ENCODE measurements around the gene DNMBP.
A peak's percentile ranks its signal among the peaks of the same experiment; 100 is the strongest.
"Not testable (repeated sequence)": the region's sequence is repeated elsewhere in the genome, so short reads cannot be mapped to it uniquely, and the experiment has no call there.

DNMBP gene

DNA sequence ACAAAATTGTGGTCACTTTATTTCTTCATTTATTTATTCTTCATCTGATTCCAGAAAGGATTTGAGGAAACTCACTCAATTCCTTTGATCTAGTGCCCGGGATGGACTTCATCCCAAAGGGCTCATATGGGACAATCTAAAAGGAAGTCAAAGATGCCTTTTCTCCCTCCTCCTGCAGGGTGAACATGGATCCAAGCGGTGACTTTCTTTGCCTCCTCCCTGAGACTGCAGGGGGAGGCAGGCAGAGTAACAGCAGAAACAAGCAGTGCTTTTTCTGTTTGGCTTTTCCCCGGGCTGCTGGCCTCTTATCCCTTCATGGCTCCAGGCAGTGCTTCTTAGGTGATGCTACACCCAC, 10.0 kb upstream of the DNMBP start:
- DNase-seq = no peak

DNA sequence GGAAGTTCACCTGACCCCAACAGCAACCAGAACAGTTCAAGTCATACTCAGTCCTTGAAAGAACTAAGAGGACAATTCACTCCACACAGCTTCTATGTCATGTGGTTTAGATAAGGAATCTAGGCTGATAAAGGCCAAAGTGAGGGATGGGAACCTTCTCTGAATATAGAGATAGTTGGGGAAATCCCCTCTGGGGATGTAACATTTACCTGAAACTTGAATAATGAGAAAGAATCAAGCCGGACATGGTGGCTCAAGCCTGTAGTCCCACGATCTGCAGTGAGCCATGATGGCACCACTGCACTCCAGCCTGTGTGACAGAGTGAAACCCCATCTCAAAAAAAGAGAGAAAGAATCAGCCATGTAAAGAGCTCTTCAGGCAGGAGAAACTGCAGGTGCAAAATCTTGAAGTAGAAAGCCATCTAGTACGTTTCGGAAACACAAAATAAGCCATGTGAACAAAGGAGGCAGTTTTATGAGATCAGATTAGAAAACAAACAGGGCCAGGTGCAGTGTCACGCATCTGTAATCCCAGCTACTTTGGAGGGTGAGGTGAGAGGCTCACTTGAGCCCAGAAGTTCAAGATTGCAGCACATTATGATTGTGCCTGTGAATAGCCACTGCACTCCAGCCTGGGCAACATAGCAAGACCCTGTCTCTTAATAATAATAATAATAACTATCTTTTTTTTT, 4.5 kb upstream of the DNMBP start:
- no peak for DNase-seq

GRCh38 chr10:100013621-100014020, 3.9 kb upstream of the DNMBP start:
- no peak for DNase-seq

- not testable (repeated sequence) for DNase-seq
Observed at GRCh38 chr10:100011906-100012305, 2.2 kb upstream of the DNMBP start.

- DNase-seq = no peak
Observed at GRCh38 chr10:100009283-100009792, 409 bp downstream of the DNMBP start.

- DNase-seq = no peak
Observed at GRCh38 chr10:100008708-100009282, 952 bp downstream of the DNMBP start.

GRCh38 chr10:100008142-100008522, 1.6 kb downstream of the DNMBP start:
- DNase-seq = no peak

DNA sequence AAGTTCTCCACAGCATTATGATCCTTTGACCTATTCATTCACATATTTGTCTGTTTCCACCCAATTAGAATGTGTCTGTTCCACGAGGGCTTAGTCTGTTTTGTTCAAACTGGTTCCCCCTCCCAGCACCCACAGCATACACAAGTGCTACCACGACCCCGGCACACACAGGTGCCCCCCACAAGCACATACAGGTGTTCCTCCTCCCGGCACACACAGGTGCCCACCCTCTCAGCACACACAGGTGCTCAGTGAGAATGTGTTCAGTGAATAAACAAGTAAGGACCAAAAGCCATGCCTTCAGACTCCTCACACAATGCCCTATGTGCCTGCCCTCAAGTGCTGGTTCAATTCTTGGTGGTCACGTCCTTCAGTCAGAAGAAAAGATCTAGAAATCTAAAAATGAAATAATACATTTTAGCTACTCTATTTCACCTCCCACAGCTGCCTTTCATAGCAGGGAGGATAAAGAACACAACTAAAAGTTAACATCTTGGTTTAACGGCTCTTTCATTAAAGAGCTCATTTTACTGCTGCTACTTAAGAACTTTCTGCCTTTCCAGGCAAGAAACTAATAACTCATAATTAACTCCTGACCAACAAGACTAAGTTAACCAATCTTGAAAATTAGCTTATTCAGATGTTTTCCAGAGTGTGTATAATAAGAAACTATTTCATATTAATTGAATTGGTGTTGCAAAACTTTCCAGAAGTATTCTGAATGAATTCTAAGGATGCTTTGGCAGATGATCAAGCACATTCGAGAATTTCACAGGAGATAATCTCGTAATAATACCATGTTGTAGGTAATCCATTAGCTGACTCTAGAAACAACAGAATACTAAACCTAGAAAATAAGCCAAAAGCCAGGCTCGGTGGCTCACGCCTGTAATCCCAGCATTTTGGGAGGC, 2.3 kb downstream of the DNMBP start:
- no peak for DNase-seq

DNA sequence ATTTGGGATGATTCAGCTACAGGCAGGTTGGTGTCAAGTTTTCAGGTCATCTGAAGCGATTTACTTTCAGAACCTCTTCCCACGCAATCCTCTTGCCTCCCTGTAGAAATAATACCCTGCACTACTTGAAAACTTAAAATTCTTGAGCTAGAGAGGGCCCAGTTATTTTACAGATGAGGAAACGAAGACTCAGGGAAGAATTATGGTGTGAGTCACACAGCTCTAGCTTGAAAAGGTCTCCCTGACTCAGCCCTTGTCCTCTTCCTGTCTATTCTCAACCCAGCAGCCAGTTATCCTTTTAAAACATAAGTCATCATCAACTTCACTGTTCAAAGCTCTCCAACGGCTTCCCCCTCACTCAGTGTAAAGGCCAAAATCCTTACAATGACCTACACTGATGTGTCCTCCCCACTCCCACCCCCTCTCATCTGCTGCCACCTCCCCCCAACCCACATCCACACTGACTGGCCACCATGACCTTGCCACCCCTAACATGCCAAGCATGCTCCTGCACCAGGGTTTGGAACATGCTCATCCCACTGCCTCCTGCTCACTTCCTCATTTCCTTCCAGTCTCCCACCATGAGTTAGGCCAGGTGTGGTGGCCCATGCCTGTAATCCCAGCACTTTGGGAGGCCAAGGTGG, 3.4 kb downstream of the DNMBP start:
- DNase-seq = peak; percentile 58

GRCh38 chr10:100004805-100005510, 4.8 kb downstream of the DNMBP start:
- no peak for DNase-seq

GRCh38 chr10:100000109-100000644, 9.6 kb downstream of the DNMBP start:
- no peak for DNase-seq

GRCh38 chr10:99999319-100000108, 10.2 kb downstream of the DNMBP start:
- DNase-seq = no peak

- no peak for DNase-seq
Observed at GRCh38 chr10:99998889-99999288, 10.9 kb downstream of the DNMBP start.

GRCh38 chr10:99996671-99997648, 12.8 kb downstream of the DNMBP start:
- no peak for DNase-seq

- no peak for DNase-seq
Observed at GRCh38 chr10:99995713-99996112, 14.0 kb downstream of the DNMBP start.

DNA sequence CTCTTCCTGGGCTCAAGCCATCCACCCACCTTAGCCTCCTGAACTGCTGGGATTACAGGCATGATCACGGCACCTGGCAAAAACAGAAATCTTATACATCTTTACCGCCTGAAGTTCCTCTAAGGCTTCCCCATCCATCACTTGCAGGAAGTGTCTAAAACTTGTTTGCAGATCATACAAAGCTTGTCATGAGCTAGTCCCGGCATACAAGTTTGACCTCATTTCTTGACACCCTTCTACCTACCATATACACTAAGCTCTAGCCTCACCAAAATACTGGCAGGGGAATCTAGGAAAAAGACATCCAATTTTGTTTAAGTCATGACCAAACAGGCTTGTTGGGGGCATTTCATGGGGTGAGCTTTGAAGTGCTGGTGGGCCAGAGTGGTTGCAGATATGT, 14.5 kb downstream of the DNMBP start:
- no peak for DNase-seq

- no peak for DNase-seq
Observed at GRCh38 chr10:99994801-99995200, 14.9 kb downstream of the DNMBP start.

DNA sequence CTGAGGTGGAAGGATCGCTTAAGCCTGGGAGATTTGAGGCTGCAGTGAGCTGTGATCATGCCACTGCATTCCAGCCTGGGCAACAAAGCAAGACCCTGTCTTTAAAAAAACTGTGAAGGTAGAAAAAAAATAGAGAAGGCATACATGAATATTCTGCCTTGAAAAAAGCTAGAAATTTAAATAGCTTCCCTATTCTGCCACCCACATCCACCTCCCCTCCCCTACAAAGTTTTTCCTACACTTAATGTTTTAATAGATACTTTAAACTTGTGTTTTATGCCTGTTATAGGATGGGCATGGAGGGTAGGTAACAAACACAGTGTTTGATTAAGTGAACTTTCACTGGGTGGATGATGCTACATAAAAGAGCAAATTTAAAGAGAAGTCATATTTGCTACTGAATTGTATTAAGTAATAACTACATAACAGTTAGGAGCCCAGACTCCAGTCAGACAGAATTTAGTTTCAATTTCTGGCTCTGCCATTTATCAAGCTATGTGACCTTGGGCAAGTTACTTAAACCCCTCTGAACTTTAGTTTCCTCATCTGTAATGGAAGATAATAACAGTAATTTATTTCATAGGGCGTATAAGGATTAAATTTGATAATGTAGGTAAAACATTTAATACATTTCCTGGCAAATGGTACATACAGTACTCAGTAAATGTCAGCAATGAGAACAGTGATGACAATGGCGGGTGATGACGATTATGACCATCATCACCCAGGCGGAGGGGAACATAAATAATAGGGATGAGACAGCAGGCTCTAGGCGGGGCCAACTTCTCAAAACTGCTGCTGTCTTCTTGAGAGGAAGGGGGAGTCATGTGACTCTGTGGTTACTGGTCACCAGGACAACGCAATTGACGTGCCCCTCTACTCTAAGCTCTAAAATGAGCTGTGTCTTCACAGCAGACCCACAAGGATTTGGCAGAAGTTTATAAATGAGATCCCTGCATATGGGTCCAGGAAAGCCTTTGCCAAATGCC, 15.8 kb downstream of the DNMBP start:
- no peak for DNase-seq

- DNase-seq = not testable (repeated sequence)
Observed at GRCh38 chr10:99985637-99986036, 24.1 kb downstream of the DNMBP start.

Measured in 8988T (cell line).